Brain microvascular endothelial cell (primary cell): ENCODE data around the gene TNS3.

Source experiments
- DNase-seq: peaks from one replicate; pipeline ENCODE4 v3.0.0-alpha.2; 2020
- H3K27ac ChIP-seq: fragments of 250-450 bp; sonication (Bioruptor Pico); 2 replicates; pipeline ENCODE4 v1.5.1; 2020; ENCODE audit warnings: mild to moderate bottlenecking, moderate library complexity
- H3K27me3 ChIP-seq: fragments of 250-450 bp; sonication (Bioruptor Pico); replicated peaks from 2 replicates; pipeline ENCODE4 v1.5.1; 2020; ENCODE audit warnings: mild to moderate bottlenecking
- H3K36me3 ChIP-seq: fragments of 250-450 bp; sonication (Bioruptor Pico); replicated peaks from 2 replicates; pipeline ENCODE4 v1.5.1; 2020; ENCODE audit warnings: mild to moderate bottlenecking
- H3K4me3 ChIP-seq: 2 replicates; pipeline ENCODE4 v1.5.1; 2011; ENCODE audit warnings: low read depth, mild to moderate bottlenecking, control low read depth, low read length, moderate library complexity
- in situ Hi-C: cut with HindIII; loops from 2 replicates; pipeline ENCODE4 v1.10.0; 2017; ENCODE audit warnings: low sequenced_read_pairs, low pct_ligation_motif_present
- TF ChIP-seq, protein P1 (sequence below): IDR thresholded peaks from 2 replicates; pipeline ENCODE4 v1.5.1; 2011; ENCODE audit warnings: low read depth, mild to moderate bottlenecking, moderate library complexity, low read length, control low read depth, inconsistent platforms; ENCODE audit errors: missing control alignments

The TNS3 gene

DNA sequence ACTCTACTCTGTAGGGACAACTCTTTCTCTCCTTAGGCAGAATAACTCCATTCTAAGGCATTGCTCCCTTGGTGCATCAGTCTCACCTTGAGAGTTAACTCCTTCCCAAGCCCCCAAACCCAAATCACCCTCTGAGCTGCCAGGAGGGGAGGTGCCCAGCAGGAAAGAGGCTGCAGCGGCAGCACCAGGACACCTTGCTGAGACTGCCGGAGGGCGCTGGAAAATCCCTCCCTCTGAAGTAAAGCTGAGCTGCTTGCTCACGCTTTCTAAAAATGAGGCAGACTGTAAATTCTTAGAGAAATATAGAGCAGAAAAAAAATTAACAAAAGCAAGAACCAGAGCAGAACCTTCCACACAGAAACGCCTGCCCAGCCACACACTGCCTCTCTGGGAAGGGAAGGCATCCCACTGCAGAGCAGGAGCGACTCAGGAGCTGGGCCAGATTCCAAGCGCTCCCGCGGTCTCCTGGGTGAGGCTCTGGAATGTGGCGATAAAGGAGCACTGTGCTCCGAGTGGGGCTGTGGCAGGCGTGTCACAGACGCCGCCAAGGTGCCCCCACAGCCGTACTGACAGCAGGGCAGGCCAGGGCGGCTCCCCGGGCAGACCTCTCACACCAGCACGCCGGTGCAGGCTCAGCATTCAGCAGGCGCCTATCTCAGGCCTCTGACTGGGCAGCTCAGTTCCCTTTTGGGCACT is 202.1 kb downstream of the TNS3 start:
- no peaks in the 10 kb centered on the region for H3K27me3 ChIP-seq
- DNase-seq, result peak; percentile 44
- no peak overlapping the region for H3K4me3 ChIP-seq
- H3K36me3 ChIP-seq, result no peaks in the 10 kb centered on the region
- TF ChIP-seq, protein P1, sequence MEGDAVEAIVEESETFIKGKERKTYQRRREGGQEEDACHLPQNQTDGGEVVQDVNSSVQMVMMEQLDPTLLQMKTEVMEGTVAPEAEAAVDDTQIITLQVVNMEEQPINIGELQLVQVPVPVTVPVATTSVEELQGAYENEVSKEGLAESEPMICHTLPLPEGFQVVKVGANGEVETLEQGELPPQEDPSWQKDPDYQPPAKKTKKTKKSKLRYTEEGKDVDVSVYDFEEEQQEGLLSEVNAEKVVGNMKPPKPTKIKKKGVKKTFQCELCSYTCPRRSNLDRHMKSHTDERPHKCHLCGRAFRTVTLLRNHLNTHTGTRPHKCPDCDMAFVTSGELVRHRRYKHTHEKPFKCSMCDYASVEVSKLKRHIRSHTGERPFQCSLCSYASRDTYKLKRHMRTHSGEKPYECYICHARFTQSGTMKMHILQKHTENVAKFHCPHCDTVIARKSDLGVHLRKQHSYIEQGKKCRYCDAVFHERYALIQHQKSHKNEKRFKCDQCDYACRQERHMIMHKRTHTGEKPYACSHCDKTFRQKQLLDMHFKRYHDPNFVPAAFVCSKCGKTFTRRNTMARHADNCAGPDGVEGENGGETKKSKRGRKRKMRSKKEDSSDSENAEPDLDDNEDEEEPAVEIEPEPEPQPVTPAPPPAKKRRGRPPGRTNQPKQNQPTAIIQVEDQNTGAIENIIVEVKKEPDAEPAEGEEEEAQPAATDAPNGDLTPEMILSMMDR, result no peak
- no peak overlapping the region for H3K27ac ChIP-seq
- in situ Hi-C loops, result no loop called here

DNA sequence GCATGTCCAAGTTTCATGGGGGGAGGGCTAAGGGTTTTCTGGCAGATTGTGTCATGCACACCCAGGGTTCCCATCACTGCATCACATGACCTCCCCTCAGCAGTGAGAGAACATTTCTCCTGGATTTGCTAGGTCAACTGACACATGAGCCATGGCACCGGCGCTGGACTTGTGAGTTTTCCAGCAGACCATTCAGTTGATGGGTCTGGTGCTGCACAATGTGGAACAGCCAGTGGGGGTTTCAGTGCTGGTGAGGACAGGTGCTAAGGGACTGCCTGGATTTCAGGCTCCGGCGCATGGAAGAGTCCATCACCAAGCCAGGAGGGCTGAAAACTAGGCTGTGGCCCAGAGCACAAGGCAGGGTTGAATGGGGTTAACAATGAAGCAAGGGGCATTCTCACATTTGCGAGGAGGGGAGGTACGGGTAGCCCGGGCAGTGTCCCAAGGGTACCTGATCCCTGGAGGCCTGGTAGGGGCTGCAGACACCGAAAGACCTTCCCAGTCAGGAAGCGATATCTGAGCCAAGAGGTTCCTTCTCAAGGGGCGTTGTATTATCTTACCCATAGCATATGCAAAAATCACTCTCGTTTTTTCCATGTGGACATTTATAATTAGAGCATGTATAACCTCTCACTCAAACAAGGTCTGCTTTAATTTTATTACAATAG is 203.0 kb downstream of the TNS3 start:
- Histone ChIP-seq H3K36me3 (no peaks in the 10 kb centered on the region), H3K4me3 (no peak overlapping the region), H3K27me3 (no peaks in the 10 kb centered on the region), H3K27ac (no peak overlapping the region)
- no peak for DNase-seq
- in situ Hi-C loops, result no loop called here
- TF ChIP-seq, protein P1, result no peak

DNA sequence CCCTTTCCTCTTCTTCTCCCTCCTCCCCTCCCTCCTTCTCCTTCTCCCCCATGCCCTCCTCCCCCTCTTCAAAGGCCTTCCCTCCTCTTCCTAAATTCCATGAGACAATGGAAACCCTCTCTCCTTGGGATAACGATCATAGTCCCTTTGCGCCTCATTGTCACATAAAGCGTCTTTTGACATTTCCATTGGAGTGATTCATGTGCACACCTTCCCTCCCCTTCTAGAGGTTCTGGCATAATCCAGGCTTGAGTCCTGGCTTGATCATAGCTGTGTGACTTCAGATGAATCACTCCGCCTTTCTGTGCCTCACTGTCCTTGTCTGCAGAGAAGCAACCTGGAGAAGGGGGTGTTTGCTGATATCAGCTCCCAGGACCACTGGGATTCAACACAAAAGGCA is 204.2 kb downstream of the TNS3 start:
- TF ChIP-seq, protein P1, result no peak
- DNase-seq, result no peak
- no peak overlapping the region for H3K27ac ChIP-seq
- H3K36me3 ChIP-seq, result no peaks in the 10 kb centered on the region
- H3K4me3 ChIP-seq, result no peak overlapping the region
- H3K27me3 ChIP-seq, result no peaks in the 10 kb centered on the region
- in situ Hi-C loops, result no loop called here

DNA sequence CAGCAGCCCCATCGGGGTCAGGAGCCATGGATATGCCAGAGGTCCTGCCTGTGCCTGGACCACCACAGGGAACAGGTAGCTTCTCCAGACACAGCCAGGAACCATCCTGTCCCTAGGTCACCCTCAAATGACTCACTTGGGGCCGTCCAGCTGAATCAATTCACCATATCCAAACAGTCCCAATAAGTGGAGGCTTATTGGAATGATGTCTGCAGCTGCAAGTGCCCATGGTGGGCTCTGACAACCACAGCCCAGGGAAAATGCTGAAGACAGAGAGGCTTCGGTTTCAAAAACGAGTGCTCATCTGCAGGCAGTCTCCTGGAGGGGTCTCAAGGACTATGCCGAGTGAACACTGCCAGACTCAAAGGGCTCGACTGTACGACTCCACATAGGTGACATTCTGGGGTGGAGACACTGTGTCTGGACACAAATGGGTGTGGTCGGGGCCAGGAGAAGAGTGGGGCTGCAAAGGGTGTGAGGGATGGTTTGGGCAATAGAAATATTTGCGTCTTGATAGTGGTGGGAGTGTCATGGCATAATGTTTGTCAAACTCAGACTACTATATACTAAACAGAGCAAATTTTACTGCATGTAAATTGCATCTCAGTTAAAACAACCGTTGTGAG is 204.8 kb downstream of the TNS3 start:
- DNase-seq, result no peak
- in situ Hi-C loops, result no loop called here
- Histone ChIP-seq H3K36me3 (no peaks in the 10 kb centered on the region), H3K27me3 (no peaks in the 10 kb centered on the region), H3K27ac (no peak overlapping the region), H3K4me3 (no peak overlapping the region)
- TF ChIP-seq, protein P1, result no peak

DNA sequence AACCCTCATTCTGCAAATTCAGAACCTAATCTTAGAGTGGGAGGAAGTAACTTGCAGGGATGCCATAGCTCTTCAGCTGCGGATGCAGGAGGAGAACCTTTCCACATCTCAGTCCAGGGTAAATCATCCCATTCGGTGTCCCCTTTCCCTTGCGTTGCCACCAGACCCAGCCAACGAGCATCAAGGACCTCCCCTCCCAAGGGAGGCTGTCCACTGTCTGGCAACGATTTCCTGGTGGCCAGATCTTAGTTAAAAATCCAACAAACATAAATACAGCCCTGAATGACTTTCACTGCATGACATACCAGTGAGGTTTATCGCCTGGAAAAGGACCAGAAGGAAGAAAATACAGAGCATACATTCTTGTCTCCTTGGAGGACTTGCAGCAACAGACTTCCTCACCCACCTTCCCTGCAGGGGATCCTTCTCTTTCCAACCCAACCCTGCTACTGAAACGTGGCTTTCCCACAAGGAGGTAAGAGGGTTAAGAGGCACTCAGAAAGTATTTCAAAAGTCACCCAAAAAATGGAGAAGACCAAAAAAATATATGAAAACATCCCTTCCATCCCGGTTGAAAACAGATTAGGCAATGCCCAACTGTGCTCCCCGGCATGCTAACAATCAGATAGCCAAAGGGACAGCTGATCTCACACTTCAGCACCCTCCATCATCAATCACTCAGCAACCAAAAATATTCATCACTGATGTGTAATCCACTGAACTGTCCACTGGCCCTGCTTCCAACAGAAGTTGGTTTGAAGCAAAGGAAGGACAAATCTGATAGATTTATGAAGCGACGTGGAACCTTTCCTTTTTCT is 206.6 kb downstream of the TNS3 start:
- in situ Hi-C loops, result no loop called here

More for the DNA sequence above, 206.6 kb downstream of the TNS3 start:
- TF ChIP-seq, protein P1, result no peak
- Histone ChIP-seq H3K27me3 (no peaks in the 10 kb centered on the region), H3K36me3 (no peaks in the 10 kb centered on the region), H3K4me3 (no peak overlapping the region), H3K27ac (no peak overlapping the region)
- peak; percentile 40 for DNase-seq
